Embryonic facial prominence (tissue), 1 donor: Measurements from ENCODE around the gene SCGB3A2.
"Not testable (repeated sequence)": the region's sequence is repeated elsewhere in the genome, so short reads cannot be mapped to it uniquely, and the experiment has no call there.

ENCODE experiments used
- DNase-seq: peaks from one replicate; pipeline ENCODE4 v3.0.0-alpha.2; 2016; ENCODE audit errors: extremely low spot score

Gene SCGB3A2

GRCh38 chr5:147863454-147864158 lies 14.9 kb upstream of the SCGB3A2 start:
- no peak for DNase-seq

DNA sequence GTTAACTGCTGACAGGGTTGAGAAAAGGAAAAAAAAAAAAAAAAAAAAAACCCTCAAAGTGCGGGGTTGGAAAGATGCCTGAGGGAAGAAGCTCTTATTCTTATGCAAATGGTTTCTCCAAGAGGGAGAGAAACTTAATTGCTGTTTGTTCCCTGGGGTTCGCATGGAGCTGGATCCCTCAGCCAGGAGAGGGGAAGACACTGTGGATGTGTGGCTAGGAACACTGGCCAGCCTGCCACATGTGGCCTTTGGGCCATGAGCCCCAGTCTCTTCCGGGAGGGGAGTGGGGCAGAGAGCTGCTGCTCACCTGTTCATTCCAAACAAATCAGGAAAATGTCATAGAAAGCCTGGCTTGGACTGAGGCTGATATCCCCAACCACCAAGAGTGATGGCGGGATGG lies 9.4 kb upstream of the SCGB3A2 start:
- no peak for DNase-seq

- DNase-seq, result not testable (repeated sequence)
These were observed 8.6 kb upstream of the SCGB3A2 start for GRCh38 chr5:147869892-147870291.

GRCh38 chr5:147871980-147872549 lies 6.4 kb upstream of the SCGB3A2 start:
- not testable (repeated sequence) for DNase-seq

GRCh38 chr5:147872744-147873435 lies 5.6 kb upstream of the SCGB3A2 start:
- DNase-seq, result not testable (repeated sequence)

DNA sequence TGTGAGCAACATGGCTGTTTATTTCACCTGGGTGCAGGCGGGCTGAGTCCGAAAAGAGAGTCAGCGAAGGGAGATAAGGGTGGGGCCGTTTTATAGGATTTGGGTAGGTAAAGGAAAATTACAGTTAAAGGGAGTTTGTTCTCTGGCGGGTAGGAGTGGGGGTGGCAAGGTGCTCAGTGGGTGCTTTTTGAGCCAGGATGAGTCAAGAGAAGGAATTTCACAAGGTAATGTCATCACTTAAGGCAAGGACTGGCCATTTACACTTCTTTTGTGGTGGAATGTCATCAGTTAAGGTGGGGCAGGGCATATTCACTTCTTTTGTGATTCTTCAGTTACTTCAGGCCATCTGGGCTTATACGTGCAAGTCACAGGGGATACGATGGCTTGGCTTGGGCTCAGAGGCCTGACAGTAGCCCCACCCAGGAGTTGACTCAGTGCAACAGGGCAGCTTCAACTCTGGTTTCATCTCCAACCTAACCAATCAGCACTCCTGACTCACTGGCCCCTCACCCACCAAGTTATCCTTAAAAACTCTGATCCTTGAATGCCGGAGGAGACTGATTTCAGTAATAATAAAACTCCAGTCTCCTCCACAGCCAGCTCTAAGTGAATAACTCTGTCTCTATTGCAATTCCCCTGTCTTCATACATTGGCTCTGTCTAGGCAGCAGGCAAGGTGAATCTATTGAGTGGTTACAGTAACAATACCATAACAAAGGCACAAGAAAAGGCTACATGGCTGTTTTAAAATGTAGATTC lies 4.2 kb upstream of the SCGB3A2 start:
- DNase-seq, result not testable (repeated sequence)

GRCh38 chr5:147874910-147875367 lies 3.6 kb upstream of the SCGB3A2 start:
- no peak for DNase-seq

- no peak for DNase-seq
These were observed 2.4 kb upstream of the SCGB3A2 start for GRCh38 chr5:147876141-147876540.

DNA sequence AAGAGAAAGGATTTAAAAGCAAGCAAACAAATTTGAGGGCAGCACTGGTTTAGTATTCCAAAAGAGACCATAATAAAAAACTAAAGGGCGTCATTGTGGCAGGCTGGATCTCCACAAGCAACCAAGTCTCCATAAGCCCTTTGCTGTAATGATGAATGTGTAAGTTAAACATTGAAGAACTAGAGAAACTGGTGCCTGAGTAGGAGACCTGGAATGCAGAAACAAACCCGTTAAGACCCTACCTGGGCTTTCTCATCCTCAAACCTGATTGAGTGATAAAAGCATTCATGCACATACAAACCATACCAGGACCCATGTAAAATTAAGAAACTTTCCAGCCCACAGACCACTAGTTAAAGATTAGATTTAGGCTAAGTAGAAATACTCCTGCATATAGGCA lies 1.9 kb upstream of the SCGB3A2 start:
- DNase-seq, result no peak

DNA sequence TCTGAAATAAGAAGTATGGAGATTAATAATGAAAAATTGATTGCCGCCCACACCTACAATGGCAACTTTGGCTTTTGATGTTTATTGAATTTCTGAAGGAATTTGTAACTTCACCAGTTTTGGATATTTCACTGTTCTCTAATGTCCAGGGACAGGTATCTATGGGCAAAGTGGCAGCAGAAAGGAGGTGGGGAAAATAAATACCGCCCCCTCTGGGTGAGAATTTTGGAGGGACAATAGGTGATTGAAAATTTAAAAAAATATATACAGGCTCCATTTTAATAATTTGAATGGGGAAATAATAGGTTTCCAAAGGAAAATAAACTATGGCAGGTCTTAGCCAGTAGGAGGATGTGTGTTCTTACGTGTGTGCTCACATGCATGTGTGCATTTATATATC lies 1.3 kb downstream of the SCGB3A2 start:
- no peak for DNase-seq

- DNase-seq, result no peak
These were observed 2.0 kb downstream of the SCGB3A2 start for GRCh38 chr5:147880487-147880886.

- DNase-seq, result no peak
These were observed 4.2 kb downstream of the SCGB3A2 start for GRCh38 chr5:147882586-147883313.

DNA sequence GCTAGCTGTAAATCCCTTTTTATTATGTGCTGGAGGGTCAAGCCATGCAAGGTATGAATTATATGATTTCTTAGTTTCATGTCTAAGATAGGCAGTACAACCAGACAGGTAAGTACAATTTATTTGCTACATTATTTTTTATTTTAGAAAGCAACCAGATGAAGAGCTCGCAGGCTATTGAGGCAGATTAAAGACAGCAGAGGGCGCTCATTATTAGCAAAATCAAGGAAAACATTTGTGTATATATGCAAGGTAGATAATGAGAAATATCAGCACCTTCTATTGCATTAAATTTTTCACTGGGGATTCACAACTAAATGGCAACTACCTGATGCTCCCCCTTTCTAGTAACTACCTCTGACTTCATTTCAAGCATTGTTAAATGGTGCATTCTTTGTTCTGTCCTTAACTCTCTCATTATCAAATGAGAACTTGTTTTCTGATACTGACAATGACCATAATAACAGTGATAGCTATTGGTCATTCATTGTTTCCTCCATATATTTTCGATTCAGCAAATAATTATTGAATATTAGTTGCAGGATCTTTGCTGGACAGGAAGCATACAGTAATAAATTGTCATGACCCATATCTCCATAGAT lies 8.6 kb downstream of the SCGB3A2 start:
- DNase-seq, result no peak

GRCh38 chr5:147887930-147888329 lies 9.4 kb downstream of the SCGB3A2 start:
- DNase-seq, result no peak

DNA sequence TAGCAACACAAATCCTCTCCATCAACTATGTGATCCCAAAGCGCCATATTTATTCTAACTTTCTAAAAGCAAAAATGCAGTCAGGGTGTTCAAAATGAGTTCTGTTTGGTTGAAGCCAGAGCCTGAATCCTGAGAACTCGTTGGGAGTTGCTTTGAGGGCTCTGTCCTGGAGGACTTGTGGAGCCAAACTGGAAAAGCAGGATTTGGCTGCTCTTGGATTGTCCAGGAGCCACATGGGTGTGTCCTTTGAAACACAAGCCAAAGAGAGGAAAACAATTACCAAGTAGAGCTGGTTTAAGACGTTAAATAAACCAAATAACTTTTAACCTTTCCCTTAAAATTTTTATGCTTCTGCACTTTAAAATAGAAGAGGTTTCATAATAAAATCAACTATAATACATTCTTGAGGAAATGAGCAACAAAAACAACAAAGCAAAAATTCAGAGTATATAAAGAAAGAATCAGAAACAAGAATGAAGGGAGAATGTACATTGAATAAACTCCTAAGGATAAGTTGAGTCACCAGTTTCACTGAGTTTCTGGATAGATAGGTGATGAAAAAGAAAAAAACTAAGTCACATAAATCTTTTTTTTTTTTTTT lies 14.3 kb downstream of the SCGB3A2 start:
- DNase-seq, result no peak

- no peak for DNase-seq
These were observed 15.3 kb downstream of the SCGB3A2 start for GRCh38 chr5:147893820-147894219.

GRCh38 chr5:147895864-147896263 lies 17.4 kb downstream of the SCGB3A2 start:
- no peak for DNase-seq

DNA sequence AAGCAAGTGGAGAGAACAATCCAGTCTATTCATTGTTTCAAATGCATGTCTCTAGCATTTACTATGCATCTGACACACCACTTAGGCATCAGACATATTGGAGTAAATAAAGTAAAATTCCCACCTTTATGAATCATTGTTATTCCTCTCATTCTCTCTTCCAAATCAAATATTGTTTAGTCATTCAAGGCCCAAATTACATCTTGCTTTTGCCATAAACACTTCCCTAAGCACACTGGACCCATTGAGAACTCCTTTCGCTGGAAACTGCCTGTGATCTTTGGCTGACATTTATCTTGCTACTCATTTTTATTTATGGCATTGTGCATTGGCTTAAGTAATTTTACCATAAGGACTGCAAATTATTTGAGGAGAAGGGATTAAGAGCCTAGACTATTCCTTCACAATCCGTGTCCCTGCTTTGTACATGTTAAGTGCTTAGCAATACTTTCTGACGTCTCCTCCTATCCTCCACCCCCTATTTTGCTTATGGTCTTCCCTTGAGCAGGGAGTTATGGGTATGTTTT lies 20.4 kb downstream of the SCGB3A2 start:
- no peak for DNase-seq

- no peak for DNase-seq
These were observed 23.1 kb downstream of the SCGB3A2 start for GRCh38 chr5:147901599-147902039.

- no peak for DNase-seq
These were observed 24.2 kb downstream of the SCGB3A2 start for GRCh38 chr5:147902609-147903115.
